ENCODE measurements around the gene SPIRE2. TPM values are rescaled to one million over a fixed set of nuclear protein-coding genes. Genes with fewer than 3 reads are reported as not detected.
"Not testable (repeated sequence)": the region's sequence is repeated elsewhere in the genome, so short reads cannot be mapped to it uniquely, and the experiment has no call there.

The SPIRE2 gene
- total RNA-seq, 1 donor from 2014 or later: 3.2 TPM

DNA sequence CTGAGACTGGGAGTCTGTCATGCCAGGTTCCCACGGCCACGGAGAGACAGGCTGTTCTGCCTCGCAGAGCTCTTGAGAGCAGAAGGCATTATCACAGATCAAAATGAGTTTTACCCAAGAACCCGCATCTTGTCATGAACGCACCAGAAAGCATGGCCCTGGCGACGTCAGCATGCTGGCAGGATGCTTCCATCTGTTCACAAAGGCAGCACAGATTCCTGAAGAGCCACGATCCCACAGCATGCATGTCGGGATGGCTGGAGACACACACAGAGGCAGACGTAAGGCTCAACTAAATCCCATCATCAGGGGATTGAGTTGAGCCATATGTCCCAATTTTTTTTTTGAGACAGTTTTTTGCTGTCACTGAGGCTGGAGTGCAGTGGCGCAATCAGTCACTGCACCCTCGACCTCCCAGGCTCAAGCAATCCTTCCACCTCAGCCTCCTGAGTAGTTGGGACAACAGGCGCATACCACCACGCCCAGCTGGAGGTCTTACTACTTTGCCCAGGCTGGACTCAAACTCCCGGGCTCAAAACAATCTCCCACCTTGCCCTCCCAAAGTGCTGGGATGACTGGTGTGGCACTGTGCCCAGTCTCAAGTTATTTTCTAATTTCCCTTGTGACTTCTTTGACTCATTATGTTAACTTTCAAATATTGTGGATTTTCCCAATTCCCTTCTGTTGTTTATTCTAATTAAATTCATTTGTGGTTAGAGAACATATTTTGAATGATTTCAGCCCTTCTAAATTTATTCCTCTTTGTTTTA lies 23.0 kb upstream of the SPIRE2 start:
- intact Hi-C loops (cut with DNase I): no loop called here
- ATAC-seq: no peak
- DNase-seq (ENCODE audit: low spot score): no peak

DNA sequence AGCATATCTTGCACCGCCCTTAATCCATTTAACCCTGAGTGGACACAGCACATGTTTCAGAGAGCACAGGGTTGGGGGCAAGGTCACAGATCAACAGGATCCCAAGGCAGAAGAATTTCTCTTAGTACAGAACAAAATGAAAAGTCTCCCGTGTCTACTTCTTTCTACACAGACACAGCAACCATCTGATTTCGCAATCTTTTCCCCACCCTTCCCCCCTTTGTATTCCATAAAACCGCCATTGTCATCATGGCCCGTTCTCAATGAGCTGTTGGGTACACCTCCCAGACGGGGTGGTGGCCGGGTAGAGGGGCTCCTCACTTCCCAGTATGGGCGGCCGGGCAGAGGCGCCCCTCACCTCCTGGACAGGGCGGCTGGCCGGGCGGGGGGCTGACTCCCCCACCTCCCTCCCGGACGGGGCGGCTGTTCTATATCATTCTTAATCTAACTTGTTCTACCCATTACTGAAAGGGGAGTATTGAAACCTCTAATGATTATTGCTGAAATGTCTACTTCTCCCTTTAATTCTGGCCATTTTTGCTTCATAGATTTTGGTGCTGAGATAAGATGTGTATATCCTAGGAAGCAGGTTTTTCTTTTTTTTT lies 21.6 kb upstream of the SPIRE2 start:
- DNase-seq (ENCODE audit: low spot score); ATAC-seq; intact Hi-C loops (cut with DNase I): not testable (repeated sequence)

DNA sequence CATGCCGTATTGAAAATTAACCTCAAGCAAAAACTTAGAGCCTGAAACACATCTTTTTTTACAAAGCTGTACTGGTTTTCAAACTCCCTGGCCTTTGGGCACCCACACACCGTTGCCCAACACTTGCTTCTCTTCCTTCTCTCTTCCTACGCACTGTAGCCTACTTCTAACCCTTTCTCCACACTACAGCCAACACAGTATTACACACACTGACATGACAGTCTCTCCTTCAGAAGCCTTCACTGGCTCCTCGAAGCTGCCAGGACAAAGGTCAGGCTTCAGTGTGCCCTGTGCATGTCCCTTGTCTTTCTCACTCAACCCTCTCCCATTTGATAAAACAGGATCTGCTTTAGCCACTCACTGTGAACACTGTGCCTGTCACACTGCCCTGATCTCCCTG lies 19.8 kb upstream of the SPIRE2 start:
- DNase-seq (ENCODE audit: low spot score) (no peak), ATAC-seq (no peak)
- intact Hi-C loops (cut with DNase I): no loop called here

DNA sequence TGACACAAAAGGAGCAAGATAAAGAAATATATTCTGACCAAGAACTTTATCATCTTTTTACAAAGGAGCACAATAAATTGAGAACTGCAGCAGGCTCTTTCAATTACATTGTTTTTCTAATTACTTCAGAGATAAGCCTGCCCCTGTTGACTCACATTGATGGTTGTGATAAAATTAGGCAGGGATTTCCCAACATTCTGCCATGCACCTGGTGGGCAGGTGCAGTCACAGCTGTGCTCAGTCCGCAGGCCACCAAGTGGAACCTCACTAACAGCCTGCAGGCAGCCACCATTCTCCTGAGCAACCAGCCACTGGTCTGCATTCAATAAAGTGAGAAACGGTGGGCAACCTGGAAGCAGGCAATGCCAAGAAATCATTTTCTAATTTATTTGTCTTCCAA lies 17.0 kb upstream of the SPIRE2 start:
- intact Hi-C loops (cut with DNase I): no loop called here
- no peak for DNase-seq (ENCODE audit: low spot score)
- ATAC-seq: no peak

DNA sequence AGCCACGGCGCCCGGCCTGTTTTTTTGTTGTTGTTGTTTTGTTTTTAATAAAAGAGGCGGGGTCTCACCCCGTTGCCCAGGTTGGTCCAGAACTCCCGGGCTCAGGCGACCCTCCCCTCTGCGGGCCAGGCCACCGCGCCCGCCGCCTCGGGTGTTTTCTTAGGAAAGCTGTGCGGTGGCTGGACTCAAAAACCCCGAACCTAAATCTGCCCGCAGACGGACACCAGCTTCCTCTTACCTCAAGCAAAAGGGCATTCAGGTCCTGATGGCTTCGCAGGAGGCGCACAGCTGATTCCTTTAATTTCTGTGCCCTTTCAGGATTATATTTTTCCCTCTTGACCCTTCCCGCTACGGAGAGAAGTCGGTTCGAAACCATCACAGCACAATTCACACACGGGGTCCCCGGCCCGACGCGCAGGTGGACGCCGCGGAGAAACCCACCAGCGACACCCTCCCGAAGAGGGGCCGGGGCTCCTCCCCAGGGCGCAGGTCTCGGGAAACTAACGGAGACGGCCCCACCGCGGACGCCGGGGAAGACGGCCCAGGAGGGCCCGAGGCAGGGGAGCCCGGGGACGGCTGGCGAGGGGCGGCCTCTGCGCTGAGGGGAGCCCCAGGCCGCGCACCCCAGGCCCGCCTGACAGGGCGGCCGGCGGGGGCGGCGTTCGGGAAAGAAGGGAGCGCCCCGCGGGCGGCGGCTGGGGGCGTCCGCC lies 12.5 kb upstream of the SPIRE2 start:
- DNase-seq (ENCODE audit: low spot score): no peak
- intact Hi-C loops (cut with DNase I): no loop called here
- no peak for ATAC-seq

- intact Hi-C loops (cut with DNase I); ATAC-seq; DNase-seq (ENCODE audit: low spot score): not testable (repeated sequence)
Observed at GRCh38 chr16:89818851-89819403, 9.3 kb upstream of the SPIRE2 start.

GRCh38 chr16:89819448-89819847 lies 8.8 kb upstream of the SPIRE2 start:
- DNase-seq (ENCODE audit: low spot score); ATAC-seq; intact Hi-C loops (cut with DNase I): not testable (repeated sequence)

- DNase-seq (ENCODE audit: low spot score) (no peak), ATAC-seq (no peak)
- intact Hi-C loops (cut with DNase I): no loop called here
Observed at GRCh38 chr16:89821438-89822187, 6.7 kb upstream of the SPIRE2 start.

DNA sequence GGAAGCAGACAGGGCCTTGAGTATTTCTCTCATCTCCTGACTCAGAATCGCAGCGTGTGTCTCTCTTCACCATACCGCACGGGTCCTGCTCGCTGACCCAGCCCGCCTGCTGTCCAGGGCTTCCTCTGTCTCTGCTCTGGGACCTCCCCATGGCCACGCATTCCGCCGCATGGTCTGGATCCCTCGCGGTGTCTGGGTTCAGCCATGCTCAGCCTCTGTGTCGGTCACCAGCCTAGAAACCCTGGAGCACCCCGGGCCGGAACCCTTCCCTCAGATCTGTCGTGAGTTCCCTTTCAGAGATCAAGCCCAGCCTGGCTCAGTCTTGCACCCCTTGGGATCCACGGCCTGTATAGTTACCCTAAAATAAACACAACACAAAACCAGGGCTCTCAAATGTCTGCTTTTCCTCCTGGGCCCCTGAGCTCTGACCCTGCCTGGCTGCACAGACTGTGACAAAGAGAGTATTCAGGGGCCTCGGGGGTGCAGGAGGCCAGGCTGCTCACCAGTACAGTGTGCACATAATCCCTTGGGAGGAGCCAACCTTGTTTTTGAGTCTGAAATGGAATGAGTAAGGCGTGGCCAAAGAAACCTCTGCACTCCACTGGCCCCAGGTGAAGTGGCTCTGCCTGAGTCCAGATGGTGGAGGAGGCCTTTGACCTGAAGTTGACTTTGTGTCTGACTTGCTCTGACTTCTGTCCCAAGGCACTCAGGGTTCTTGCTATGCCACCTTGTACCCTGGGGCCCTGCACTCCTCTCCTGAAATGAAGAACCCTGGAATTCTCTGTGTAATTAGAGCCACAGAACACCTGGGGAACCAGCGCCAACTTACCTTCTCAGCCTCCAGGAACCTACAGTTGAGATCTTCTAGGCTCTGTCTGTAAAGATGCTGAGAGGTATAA lies 5.8 kb upstream of the SPIRE2 start:
- DNase-seq (ENCODE audit: low spot score) (no peak), ATAC-seq (no peak)
- intact Hi-C loops (cut with DNase I): no loop called here

- intact Hi-C loops (cut with DNase I): no loop called here
- DNase-seq (ENCODE audit: low spot score): no peak
- no peak for ATAC-seq
Observed at GRCh38 chr16:89823087-89823823, 5.0 kb upstream of the SPIRE2 start.

- ATAC-seq; intact Hi-C loops (cut with DNase I); DNase-seq (ENCODE audit: low spot score): not testable (repeated sequence)
Observed at GRCh38 chr16:89823824-89824148, 4.5 kb upstream of the SPIRE2 start.

GRCh38 chr16:89826531-89827382 lies 1.5 kb upstream of the SPIRE2 start:
- ATAC-seq (no peak), DNase-seq (ENCODE audit: low spot score) (no peak)
- intact Hi-C loops (cut with DNase I): no loop called here

GRCh38 chr16:89827383-89828198 lies 684 bp upstream of the SPIRE2 start:
- intact Hi-C loops (cut with DNase I): no loop called here
- peak; percentile 12 for ATAC-seq
- no peak for DNase-seq (ENCODE audit: low spot score)

GRCh38 chr16:89828870-89829629 lies 775 bp downstream of the SPIRE2 start:
- ATAC-seq (no peak), DNase-seq (ENCODE audit: low spot score) (no peak)
- intact Hi-C loops (cut with DNase I): no loop called here

Measured in sciatic nerve (tissue), 2 donors.